HG02943 (cell line): Measurements from ENCODE around the gene TRIM36.
A peak's percentile ranks its signal among the peaks of the same experiment; 100 is the strongest.

Experiments
- ATAC-seq: cut with Tn5 transposase; IDR thresholded peaks from one replicate; pipeline ENCODE4 v1.9.1; 2021; ENCODE audit warnings: mild to moderate bottlenecking, low read depth, moderate library complexity; ENCODE audit not compliant: unreplicated experiment

Gene TRIM36

GRCh38 chr5:115166744-115167393 lies 2.8 kb downstream of the TRIM36 start:
- ATAC-seq, result no peak

GRCh38 chr5:115165790-115166189 lies 3.9 kb downstream of the TRIM36 start:
- no peak for ATAC-seq

- ATAC-seq, result no peak
Measured at GRCh38 chr5:115160975-115161475, 8.7 kb downstream of the TRIM36 start.

- ATAC-seq, result no peak
Measured at GRCh38 chr5:115151208-115151805, 18.4 kb downstream of the TRIM36 start.

- ATAC-seq, result no peak
Measured at GRCh38 chr5:115150512-115150911, 19.2 kb downstream of the TRIM36 start.

- ATAC-seq, result no peak
Measured at GRCh38 chr5:115147052-115147451, 22.7 kb downstream of the TRIM36 start.

GRCh38 chr5:115136294-115136693 lies 33.4 kb downstream of the TRIM36 start:
- no peak for ATAC-seq

- no peak for ATAC-seq
Measured at GRCh38 chr5:115132465-115132864, 37.2 kb downstream of the TRIM36 start.

- ATAC-seq, result no peak
Measured at GRCh38 chr5:115126303-115126702, 43.4 kb downstream of the TRIM36 start.

- ATAC-seq, result no peak
Measured at GRCh38 chr5:115124741-115125140, 45.0 kb downstream of the TRIM36 start.

GRCh38 chr5:115116001-115116400 lies 53.7 kb downstream of the TRIM36 start:
- no peak for ATAC-seq

- ATAC-seq, result no peak
Measured at GRCh38 chr5:115109840-115110239, 59.9 kb downstream of the TRIM36 start.

GRCh38 chr5:115109356-115109755 lies 60.4 kb downstream of the TRIM36 start:
- ATAC-seq, result no peak

- no peak for ATAC-seq
Measured at GRCh38 chr5:115100319-115100955, 69.3 kb downstream of the TRIM36 start.

- ATAC-seq, result peak; percentile 74
Measured at GRCh38 chr5:115098041-115098702, 71.5 kb downstream of the TRIM36 start.

GRCh38 chr5:115097236-115097635 lies 72.5 kb downstream of the TRIM36 start:
- ATAC-seq, result no peak

- ATAC-seq, result no peak
Measured at GRCh38 chr5:115096034-115096769, 73.5 kb downstream of the TRIM36 start.

- no peak for ATAC-seq
Measured at GRCh38 chr5:115087951-115088350, 81.8 kb downstream of the TRIM36 start.

GRCh38 chr5:115086473-115086872 lies 83.2 kb downstream of the TRIM36 start:
- no peak for ATAC-seq

GRCh38 chr5:115084246-115084793 lies 85.4 kb downstream of the TRIM36 start:
- ATAC-seq, result no peak
